ENCODE data around the gene ATP8A2.
A peak's percentile ranks its signal among the peaks of the same experiment; 100 is the strongest.

The ATP8A2 gene

DNA sequence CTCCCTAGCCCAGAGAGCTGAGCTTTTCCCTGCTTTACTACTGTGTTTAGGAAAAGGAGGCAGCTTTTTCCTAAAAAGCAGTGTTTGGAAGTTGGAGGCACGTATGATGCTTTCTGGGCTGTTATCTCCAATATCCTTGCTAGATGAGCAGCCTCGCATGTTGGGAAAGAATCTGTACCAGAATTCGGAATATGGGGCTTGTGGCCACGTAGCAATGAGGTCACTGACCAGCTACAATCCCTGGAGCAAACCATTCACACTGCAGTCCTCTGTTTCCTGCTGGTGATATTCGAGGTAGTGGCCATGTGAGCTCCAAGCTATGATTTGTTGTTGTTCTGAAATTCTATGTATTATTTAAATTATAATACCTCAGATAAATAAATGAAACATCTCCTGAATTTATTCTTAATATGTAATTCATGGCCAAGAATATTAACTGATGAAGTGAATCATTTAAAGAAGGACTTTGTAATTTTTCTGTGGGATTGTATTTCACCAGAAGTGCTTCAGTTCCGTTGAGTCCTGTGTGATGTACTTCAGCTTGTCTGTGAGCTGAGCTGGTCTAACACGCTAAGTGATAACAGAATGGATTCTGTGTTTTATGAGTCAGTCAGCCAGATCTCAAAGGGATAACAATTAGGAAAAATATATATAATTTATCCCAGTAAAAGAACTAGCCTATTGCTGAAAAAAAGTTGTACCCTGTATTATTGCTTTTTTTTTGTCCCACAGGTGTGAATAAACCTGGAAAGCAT, 360.5 kb downstream of the ATP8A2 start:
- no peak for DNase-seq (ENCODE audit: low spot score)

- DNase-seq (ENCODE audit: low spot score) = peak; percentile 2
Observed at GRCh38 chr13:25733001-25733491, 361.3 kb downstream of the ATP8A2 start.

- no peak for DNase-seq (ENCODE audit: low spot score)
Observed at GRCh38 chr13:25733696-25734435, 362.1 kb downstream of the ATP8A2 start.

- DNase-seq (ENCODE audit: low spot score) = no peak
Observed at GRCh38 chr13:25738342-25739196, 366.8 kb downstream of the ATP8A2 start.

- no peak for DNase-seq (ENCODE audit: low spot score)
Observed at GRCh38 chr13:25739376-25739775, 367.6 kb downstream of the ATP8A2 start.

- DNase-seq (ENCODE audit: low spot score) = no peak
Observed at GRCh38 chr13:25741796-25742195, 370.0 kb downstream of the ATP8A2 start.

DNA sequence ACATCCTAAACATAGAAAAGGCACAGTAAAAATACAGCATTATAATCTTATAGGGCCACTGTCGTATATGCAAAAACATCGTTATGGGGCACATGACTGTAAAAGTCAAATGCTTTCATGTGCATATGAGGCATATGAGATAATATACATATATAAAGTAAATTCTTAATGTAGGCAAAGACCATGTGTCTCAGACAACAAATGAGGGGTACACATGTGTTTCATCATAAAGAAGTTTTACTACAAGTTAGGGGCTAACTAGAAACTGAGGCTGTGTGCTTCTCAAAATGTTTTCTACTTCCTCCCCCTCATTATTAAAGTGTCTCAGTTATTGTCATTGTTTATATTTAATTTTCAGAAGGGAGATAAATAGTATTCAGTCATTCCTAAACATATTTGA, 370.4 kb downstream of the ATP8A2 start:
- no peak for DNase-seq (ENCODE audit: low spot score)

- DNase-seq (ENCODE audit: low spot score) = no peak
Observed at GRCh38 chr13:25743421-25743820, 371.6 kb downstream of the ATP8A2 start.

DNA sequence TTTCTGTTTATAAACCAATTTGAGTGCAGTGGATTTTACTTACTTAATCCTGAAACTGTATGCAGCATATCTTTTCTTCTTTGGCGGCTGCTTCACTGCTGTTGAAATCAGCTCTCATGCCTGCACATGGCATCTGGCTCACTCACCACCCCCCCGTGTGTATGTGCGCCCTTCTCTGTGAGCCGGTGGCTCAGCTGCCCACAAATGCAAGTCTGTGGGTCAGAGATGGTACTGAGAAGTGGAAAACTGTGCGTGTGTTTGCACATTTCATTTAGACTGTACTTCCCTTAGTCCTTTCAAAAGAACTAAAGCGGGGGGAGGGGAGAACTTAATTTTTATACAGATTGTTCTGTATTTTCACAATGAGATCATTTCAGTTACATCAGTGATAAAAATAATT, 372.4 kb downstream of the ATP8A2 start:
- DNase-seq (ENCODE audit: low spot score) = no peak

GRCh38 chr13:25746131-25746530, 374.4 kb downstream of the ATP8A2 start:
- no peak for DNase-seq (ENCODE audit: low spot score)

DNA sequence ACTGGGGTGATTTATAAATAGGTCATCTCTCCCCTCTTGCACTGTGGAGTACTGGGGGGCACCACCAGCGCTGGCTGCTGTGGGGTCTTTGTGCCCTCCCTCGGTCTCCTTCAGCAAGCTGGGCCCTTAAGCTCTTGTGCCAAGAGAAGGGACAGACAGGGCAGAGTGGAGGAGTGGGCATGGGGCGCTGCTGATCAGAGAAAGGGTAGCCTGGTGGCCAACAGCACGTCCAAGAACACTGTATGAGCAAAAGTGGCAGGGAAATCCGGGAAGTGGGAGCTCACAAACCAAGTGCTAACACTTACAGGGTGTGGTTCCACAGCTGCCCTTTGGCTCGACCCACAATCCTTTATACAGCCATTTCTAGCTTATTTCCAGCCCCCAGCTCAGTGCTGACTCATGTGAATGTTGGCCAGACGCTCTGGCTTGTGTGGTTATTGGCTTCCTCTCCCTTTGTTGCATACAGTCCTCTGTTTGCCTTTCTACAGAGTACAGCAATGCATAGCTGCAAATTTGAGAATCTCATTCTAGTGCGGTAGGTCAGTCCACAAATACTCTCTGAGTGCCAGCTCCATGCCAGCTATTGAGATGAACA, 381.3 kb downstream of the ATP8A2 start:
- DNase-seq (ENCODE audit: low spot score) = no peak

DNA sequence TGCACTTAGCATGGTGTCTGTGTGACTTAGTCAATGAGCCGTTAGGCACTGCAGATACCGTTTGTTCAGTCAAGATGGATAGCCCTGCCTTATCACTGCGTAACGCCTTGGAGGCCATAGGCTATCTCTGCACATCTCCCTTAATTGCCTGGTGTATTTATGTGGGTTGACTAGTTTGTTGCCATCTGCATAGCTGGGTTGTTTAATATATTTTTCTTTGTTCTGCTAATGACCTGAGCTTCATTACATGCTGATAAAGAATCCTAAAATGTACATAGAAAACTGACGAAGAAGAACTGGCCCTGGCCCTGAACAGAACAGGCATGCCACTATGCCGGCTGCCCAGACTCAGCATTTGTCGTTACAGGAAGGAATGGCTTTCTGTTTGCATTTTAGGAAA, 382.2 kb downstream of the ATP8A2 start:
- DNase-seq (ENCODE audit: low spot score) = no peak

DNA sequence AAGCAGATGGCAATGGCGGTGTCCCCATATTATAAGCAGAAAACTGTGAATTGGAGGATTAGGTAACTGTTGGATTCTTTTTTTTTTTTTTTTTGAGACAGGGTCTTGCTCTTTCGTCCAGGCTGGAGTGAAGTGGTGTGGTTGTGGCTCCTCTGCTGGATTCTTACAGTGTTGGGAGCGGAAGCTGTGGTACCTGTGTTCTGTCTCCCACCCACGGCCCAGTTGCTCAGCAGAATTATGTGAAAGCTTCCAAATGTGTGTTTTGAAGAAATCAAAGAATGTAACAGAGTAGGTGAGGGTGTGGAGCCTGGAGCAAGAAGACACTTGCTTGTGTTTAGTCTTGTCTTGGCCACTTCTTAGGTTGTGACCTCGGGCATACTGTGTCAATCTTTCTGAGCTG, 384.5 kb downstream of the ATP8A2 start:
- no peak for DNase-seq (ENCODE audit: low spot score)

DNA sequence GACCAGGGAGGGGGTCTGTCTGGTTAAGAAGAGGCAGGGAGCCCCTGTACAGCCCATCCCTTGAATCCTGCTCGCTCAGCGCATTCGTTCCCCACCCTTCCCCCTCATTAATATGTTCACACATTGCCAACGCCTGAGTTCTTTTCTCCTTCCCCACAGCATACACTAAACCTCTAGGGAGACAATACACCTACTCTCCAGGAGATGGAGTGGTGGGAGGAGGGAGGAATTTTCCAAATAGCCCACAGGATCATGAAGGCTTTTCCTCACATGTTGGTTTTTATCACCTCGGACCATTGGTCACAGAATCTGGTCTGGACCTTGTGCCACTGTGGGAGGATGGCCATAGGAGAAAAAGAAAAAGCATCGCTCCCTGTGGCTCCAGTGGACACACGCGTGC, 385.1 kb downstream of the ATP8A2 start:
- no peak for DNase-seq (ENCODE audit: low spot score)

GRCh38 chr13:25761041-25761440, 389.3 kb downstream of the ATP8A2 start:
- no peak for DNase-seq (ENCODE audit: low spot score)

GRCh38 chr13:25762281-25762680, 390.5 kb downstream of the ATP8A2 start:
- DNase-seq (ENCODE audit: low spot score) = no peak

- DNase-seq (ENCODE audit: low spot score) = no peak
Observed at GRCh38 chr13:25762795-25763377, 391.1 kb downstream of the ATP8A2 start.

DNA sequence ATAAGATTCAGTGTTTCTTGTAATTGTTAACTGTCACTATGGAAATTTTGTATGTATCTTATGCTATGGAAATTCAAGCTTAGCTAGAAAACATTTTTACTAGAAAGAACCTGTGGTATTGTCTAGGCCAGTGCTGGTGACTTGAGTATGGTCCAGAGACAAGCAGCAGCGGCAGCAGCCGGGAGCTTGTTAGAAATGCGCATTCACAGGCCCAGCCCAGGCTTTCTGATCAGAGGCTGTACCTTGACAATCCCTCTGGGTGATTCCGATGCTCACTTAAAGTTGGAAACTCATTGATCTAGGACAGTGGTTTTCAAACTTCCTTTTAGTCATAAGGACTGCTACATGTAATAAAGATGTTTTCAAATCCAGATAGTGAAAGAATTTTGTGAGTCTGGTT, 392.6 kb downstream of the ATP8A2 start:
- DNase-seq (ENCODE audit: low spot score) = no peak

- DNase-seq (ENCODE audit: low spot score) = no peak
Observed at GRCh38 chr13:25765266-25765665, 393.5 kb downstream of the ATP8A2 start.

DNA sequence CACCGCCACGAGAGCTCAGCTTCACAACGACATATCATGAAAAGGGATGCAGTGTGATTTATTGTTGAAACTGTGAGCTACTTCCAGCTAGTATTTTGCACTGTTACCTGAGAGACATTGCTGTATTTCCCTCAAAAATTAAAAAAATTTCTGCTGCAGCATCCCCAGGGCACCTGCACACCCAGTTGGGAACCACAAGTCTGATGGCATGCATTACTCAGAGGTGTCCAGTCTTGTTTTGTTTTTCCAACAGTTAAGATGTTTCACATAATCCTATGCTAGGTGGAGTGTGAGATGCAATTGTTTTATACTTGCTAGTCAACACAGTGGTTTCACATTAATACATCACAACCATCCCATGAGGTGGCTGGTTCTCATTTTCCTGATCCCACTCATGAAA, 394.8 kb downstream of the ATP8A2 start:
- no peak for DNase-seq (ENCODE audit: low spot score)

DNA sequence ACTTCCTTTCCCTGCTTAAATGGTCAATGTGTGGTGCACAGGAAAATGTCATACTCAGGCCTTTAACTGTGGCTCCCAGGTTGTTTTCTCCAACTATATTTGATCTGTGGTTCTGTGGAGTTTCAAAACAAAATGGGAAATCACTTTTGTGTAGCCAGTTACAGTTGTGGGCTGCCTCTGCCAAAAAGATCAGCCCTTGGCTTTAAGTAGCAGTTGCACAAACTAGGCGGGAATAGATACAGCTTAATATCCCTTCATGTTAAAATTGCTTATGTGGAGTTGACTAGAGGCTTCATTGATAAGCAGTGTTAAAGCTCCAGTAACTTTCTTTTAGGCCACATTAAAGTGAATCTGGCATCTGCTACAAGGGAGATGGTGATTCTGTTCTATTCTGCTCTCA, 395.2 kb downstream of the ATP8A2 start:
- DNase-seq (ENCODE audit: low spot score) = no peak

GRCh38 chr13:25768376-25768775, 396.6 kb downstream of the ATP8A2 start:
- DNase-seq (ENCODE audit: low spot score) = no peak
